Stimulated activated CD8-positive, alpha-beta memory T cell treated with anti-CD3 and anti-CD28 coated beads, Interleukin-15, amount 100 ng/mL, for 48 hours (primary cell): Measurements from ENCODE around the gene MOGAT3.

Experiments used
- DNase-seq, 2 donors: peaks; one replicate each; pipeline ENCODE4 v3.0.0-alpha.2; 2020; ENCODE audit warnings: low read depth in 2 of 2

MOGAT3 gene

GRCh38 chr7:101233907-101234547 is 33.2 kb upstream of the MOGAT3 start:
- DNase-seq: no peak

- DNase-seq: no peak
Observed at GRCh38 chr7:101232141-101232850, 31.5 kb upstream of the MOGAT3 start.

- no peak for DNase-seq
Observed at GRCh38 chr7:101231644-101232043, 30.8 kb upstream of the MOGAT3 start.

- no peak for DNase-seq
Observed at GRCh38 chr7:101226721-101227120, 25.9 kb upstream of the MOGAT3 start.

GRCh38 chr7:101225650-101226049 is 24.8 kb upstream of the MOGAT3 start:
- no peak for DNase-seq

GRCh38 chr7:101223528-101223927 is 22.7 kb upstream of the MOGAT3 start:
- DNase-seq: no peak

GRCh38 chr7:101222275-101222830 is 21.5 kb upstream of the MOGAT3 start:
- no peak for DNase-seq

GRCh38 chr7:101220295-101220694 is 19.5 kb upstream of the MOGAT3 start:
- DNase-seq: no peak

GRCh38 chr7:101218236-101219125 is 17.6 kb upstream of the MOGAT3 start:
- DNase-seq: no peak

- DNase-seq: peak; percentile 87 to 91
Observed at GRCh38 chr7:101217388-101218235, 16.8 kb upstream of the MOGAT3 start, which contains the start of the genes PLOD3 and ZNHIT1. Gene PLOD3, minus strand, starts transcription at chr7:101217581. Its CDS starts 307 bp downstream, at chr7:101217274. Gene ZNHIT1, plus strand, starts transcription at chr7:101218165. Its CDS starts 31 bp downstream, at chr7:101218196.

- DNase-seq: no peak
Observed at GRCh38 chr7:101216860-101217387, 16.1 kb upstream of the MOGAT3 start.

- DNase-seq: no peak
Observed at GRCh38 chr7:101216001-101216859, 15.4 kb upstream of the MOGAT3 start.

- no peak for DNase-seq
Observed at GRCh38 chr7:101212014-101212413, 11.2 kb upstream of the MOGAT3 start.

- no peak for DNase-seq
Observed at GRCh38 chr7:101211501-101211900, 10.7 kb upstream of the MOGAT3 start.

- DNase-seq: no peak
Observed at GRCh38 chr7:101210143-101210542, 9.3 kb upstream of the MOGAT3 start.

GRCh38 chr7:101208794-101209193 is 8.0 kb upstream of the MOGAT3 start:
- no peak for DNase-seq

GRCh38 chr7:101207459-101207858 is 6.6 kb upstream of the MOGAT3 start:
- no peak for DNase-seq

GRCh38 chr7:101206665-101207042 is 5.8 kb upstream of the MOGAT3 start:
- DNase-seq: no peak

- DNase-seq: no peak
Observed at GRCh38 chr7:101205901-101206664, 5.2 kb upstream of the MOGAT3 start.
